ENCODE data around the gene C1orf116.

C1orf116 gene

DNA sequence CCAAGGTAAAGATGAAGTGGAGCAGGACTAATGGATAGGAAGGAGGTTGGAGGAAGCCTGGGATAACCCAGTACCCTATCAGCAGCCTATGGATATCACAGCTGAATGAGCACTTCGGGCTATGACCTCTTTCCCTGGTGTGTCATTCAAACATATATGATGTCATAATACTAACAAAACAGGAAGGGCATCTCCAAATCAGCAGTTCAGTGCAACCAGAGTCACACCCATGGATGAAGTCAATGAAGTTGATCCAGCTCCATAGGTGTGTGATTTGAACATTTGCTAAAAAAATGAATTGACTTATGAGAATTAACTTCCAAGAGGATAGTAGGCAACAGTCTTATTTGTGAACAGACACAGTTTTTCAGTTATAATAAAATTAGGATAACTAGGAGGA lies 1.7 kb upstream of the C1orf116 start:
- no peak for DNase-seq

DNA sequence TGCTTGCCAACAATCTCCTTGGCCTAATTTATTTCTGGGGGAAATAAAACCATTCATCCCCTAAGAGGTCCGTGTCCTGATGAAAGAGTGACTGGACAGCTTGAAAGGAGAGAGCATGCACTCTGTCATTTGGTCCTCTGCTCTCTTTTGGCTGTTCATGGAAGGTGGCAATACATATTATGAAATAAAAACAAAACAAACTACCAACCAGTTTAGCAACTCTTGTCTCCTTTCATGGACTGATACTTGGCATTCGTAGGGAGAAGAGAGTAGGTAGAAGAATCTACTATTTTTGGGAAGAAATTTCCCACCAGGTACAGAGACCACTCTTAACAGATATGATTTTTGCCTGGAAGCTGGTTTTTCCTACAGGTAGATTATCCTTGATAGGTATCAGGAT lies 746 bp upstream of the C1orf116 start:
- no peak for DNase-seq

DNA sequence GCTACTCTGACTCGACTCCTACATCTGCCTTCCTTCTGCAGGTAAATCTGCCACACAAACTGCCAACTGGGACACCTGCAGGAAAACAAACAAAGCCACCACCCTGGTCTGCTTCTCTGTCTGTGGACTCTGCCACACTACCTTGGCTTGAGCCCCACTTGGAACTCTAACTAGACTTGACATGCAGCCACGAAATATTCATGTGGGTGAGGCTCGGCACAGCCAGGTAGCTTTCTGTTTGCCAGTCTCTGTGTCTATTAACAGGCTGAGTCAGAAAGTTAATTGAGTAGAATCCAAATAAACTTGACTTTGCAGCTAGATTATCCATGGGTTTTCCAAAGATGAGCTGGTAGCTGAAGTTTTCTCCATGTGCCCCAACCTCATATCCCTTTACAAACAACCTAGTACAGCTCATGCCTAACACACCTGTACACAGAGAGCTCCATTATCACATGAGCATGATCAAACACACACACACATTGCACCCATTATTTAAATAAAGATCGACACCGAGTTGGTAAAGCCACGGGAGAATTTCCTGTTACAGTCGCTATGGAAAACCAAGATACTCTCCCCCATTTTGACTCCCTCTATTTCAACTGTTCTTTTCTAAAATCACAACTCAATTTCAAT lies 808 bp downstream of the C1orf116 start:
- no peak for DNase-seq

DNA sequence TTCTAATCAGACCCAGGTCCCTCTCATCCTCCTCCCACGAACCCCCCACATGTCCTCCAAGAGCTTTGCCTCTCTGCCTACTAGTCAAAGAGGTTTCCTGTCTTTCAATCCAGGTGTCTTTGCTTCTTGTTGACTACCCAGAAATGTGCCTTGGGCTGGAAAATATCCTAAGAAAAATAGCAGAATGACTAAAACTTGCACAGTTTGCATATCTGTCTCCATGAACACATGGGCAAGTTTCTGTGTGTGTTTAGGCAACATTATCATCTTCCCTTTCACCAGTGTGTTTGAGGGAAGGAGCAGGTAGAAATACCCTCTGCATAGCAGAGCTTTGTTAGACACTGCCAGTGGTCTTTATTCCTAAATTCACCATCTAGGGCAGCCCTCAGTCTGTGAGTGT lies 1.5 kb downstream of the C1orf116 start:
- DNase-seq, result no peak

DNA sequence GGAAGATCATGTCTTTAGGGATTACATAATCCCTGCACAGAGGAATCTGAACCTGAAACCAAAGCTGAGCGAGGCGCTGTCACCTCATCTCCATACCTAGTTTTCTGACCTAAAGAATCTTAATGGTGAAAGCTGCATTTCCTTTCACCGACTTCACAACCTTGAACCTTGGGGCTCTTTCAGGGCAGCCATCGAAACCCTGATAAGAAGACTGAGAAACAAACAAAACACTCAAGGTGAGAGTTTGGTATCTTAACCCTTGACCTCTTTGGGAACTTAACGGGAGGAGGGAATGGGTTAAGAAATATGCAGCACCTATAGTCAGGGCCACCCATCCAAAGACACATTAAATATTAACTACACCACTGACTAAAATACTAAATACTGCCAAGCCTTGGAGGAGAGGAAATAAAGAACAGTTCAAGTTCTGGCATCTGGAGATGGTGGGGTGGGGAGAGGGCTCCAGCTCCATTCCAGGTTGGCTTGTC lies 2.0 kb downstream of the C1orf116 start:
- no peak for DNase-seq

DNA sequence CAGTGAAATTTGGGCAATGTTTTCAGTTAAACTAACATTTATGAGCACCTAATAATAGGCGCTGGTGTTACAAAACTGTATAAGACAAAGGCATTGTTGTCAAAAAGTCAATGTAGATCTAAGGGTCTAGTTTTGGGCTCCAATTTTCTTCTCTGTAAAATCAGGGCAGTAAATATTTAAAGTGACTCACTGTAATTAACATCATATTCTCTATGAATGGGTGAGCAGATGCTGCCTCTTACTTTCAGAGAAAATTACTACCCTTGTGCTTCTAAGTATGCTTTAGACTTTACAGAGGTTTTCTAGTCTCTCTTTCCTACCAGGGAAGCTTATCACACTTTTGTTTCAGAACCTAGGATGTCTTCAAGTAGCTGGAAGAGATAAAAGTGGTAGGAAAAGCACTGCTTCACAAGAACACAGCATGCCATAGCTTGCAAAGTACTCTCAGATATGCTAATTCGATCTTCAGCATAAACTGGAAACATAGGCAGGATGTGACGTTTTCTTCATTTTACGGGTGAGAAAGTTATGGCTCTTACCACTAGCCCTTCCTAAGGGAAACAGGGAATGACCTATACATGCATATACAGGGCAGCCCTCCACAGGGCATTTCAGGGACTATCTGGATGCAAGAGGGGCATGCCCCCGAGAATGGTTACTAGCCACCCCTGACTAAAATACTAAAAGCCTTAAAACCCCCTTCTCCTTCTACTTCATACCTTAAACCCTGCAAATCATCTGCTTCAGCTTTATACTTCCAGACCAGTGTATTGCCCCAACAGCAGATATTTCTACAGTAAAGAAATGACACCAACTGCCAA lies 2.6 kb downstream of the C1orf116 start:
- no peak for DNase-seq

DNA sequence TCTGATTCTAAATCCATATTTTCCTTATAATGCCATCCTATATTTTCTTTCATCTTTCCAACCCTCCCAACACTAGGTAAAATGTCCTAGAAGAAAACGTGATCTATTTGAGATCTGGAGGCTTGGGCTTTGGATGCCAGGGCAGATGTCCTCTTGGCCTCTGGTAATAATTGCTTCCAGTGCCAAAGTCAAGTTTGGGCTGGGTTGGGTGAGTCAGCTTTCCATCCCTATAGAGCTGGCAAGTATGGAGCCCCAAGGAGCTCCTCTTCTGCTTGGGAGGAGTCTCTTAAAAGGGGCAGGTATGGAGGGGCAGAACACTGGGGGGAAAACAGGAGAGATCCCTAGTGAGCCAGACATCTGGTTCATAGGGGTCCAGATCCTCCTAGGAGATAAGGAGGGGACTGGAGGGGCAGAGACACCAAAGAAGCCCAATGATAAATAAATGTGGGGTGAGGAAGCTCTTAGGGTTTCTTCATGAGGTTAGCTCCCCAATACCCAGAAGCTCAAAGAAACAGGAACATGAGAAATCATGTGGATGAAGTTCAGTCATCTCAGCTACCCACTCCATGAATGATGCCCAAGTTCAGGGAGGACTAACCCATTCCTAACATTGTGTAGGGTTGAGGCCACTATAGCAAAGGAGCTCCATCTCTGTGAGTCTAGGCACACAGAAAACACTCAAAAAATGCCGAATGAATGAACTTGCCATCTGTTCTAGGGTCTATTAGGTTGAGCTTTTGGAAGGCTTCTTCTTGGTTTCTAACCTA lies 3.5 kb downstream of the C1orf116 start:
- no peak for DNase-seq

DNA sequence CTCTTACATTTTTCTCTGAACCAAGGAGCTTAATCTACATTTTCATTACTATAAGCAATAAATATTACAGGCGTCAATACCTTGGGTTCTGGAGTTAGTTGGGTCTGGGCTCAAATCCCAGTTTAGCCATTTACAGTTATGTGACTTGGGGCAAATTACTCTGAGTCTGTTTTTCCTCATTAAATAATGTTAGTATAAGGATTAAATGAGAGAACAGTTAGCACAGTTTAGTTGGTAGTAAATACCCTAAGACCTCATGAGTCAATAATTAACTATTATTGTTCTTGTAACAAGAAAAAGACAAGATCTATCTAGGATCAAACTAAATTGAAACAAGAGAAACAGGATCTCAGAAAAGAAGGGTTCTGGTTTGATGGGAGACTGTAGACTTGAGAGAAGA lies 4.6 kb downstream of the C1orf116 start:
- DNase-seq, result no peak

DNA sequence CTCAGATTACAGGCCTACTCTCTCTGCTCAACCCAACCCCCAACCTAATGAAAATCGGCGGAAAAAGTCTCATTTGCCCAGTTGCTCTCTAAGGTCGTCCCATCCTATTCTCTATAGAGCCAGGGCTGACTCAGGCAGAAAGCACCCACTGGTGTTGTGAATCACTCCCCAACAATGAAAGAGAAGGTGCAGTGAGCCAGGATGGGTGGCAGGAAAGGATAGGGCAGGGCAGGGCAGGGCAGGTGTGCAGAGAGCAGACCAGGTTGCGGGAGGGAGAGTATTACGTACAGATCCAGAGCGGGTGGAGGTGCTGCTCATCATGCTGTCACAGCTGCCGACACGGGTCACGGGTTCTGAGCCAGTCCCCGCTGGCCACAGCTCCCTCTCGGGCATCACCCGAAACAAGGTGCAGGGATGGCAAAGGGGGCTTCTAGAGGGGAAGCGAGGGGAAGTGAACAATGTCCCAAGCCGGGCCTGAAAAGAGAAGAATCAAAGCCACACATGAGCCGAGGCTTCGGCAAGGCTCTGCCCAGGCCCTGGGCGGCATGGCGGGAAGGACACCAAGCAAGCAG lies 5.3 kb downstream of the C1orf116 start:
- DNase-seq, result peak; percentile 32

DNA sequence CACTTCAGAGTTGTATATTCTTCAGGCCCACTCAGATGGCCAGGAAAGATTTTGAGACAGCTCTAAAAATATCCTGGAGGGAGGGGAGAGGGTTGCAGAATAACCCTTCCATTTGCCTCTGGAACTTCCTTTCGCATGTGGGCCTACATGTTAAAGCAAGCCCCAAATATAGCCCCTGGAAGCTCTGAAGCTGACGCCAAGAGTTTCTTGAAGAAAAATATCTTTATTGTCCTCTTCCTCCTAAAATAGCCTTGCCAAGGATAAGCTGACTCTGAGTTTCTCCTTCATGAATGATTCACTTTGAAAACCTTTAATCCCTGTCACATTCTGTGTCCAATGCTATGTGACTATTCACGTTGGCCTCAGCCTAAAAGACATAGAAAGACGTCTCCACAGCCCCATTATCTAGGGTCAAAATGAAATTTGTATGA lies 6.4 kb downstream of the C1orf116 start:
- peak; percentile 26 for DNase-seq

DNA sequence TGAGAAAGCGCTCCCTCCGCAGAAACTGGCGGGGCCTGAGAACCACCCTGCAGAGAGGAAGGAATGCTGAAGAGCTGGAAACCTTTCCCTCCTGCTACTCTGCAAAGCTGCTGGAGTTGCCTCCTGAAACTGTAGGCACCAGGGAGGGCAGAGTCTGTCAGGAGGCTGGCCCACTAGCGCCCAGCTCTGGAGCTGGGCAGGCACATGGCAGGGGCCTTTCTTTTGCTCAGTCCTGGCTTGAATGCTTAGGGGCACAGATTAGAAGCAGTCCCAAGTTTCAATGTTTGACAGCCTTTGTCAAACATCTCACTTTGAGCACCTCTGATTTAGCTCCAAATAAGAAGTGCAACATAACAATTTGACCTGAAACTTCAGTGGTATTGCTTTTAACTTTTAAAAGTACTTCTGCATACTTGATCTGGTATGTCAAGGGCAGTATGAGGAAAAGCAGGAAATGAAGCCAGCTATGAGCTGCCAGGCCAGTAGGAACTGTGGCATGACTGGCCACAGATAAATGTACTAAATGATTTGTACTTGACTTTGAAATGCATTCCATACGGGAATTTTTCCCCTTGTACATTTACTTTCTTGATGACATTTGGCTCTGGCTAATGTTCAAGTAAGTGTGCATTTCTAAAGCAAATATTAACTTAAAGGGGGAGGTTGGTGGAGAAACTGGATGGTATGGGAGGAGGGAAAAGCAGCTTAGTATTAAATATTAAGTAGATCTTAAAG lies 7.2 kb downstream of the C1orf116 start:
- peak; percentile 56 for DNase-seq

DNA sequence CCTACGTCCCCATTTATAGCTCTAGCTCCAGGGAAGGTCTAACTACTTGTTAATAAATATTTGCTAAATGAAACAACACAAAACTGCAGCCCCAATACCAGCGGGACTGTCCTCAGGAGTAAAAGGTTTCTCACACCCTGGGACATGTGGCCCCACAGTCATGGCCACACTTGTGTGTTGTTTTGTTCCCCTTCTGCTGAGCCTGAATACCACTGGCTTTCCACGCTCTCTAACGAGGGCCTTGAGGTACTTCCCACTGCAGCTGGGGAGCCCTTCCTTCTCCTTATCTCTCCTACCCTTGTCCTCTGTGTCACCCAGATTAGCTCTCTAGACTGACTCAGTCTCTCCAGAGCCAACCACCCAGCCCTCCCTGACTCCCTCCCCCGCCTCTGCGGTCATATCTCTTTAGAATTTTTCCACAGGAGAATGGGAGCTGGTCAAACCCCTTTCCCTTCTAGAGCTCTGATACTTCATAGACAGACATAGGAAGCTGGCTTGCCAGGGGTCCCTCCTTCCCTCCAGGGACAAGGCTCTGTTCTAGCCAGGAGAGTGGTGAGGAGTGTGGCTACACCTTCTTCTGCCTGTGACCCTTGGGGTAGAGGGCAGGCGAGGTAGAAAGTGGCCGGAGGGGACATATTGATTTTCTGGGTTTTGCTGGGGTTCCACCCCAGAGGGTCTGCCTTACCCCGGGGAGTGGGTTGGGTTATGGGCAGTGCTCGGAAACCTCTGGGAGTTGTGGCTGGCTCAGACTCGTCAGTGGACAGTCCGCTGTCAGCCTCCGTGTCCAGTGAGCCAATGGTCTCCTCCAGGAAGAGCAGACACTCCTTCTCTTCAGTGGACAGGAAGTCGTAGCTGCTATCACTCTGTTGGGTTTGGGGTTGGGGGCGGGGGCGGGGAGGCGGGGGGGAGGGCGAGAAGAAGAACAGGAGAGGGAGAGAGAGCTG lies 8.1 kb downstream of the C1orf116 start:
- DNase-seq, result no peak

DNA sequence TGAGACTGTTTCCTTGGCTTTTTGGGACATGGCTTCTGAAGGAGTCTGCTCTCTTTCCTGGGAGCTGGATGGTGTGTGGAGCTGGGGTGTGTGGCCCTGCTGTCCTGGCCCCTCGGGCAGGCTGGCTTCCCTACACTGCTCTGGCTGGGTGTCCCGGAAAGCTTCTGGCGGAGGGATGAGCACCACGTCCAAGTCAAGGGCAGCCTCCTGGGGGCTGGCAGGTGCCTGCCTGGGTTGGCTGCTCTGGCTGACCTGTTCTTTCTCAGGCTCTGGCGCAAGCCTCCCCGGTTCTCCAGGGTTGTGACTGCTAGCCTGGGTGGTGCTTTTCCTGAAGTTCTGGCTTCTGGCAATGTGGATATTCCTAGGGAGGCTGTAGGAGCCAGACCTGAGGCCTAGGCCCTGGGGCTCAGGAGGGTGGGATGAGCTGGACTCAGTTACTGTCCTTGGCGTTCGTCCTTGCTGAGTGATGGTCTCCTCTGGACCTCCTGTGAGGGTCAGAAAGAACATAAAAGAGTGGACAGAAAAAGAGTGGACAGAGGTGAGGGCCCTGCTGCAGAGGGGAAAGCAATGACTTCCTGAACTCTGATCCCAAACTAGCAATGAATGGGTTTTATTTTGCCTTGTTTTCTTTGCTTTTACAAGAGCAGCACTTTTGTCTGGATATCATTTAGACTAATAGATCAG lies 9.4 kb downstream of the C1orf116 start:
- DNase-seq, result no peak

DNA sequence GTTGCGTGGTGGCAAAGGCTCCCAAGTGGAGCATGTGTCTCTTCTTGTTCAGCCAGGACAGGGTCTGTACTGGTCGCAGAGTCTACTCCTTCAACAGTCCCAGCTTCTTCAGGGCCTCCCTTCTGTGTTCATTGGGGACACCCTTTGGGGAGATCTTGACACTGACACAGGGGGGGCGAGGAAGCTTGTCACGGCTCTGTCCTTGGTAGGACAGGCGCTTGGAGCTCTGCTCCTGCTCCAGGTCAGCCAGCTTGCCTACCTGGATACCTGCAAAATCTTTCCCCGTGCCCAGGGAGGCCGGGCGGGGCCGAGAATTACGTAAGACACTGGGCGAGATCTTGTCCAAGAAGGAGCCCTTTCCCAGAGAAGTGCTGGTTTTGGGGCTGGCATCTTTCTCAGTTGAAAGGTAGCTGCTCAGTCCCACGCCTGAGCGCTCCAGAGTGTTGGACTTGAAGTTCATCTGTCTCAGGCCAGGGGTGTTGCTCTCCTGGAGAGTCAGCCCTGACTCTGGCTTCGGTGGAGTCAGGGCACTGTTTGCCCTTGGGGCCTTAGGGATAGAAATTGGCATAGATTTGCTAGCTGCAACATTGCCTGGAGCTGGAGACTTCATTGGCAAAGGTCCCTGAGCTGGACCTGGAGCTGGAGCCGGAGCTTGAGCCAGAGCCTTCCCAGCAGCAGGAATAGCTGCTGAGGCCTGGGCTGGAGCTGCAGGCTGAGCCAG lies 10.5 kb downstream of the C1orf116 start:
- no peak for DNase-seq

DNA sequence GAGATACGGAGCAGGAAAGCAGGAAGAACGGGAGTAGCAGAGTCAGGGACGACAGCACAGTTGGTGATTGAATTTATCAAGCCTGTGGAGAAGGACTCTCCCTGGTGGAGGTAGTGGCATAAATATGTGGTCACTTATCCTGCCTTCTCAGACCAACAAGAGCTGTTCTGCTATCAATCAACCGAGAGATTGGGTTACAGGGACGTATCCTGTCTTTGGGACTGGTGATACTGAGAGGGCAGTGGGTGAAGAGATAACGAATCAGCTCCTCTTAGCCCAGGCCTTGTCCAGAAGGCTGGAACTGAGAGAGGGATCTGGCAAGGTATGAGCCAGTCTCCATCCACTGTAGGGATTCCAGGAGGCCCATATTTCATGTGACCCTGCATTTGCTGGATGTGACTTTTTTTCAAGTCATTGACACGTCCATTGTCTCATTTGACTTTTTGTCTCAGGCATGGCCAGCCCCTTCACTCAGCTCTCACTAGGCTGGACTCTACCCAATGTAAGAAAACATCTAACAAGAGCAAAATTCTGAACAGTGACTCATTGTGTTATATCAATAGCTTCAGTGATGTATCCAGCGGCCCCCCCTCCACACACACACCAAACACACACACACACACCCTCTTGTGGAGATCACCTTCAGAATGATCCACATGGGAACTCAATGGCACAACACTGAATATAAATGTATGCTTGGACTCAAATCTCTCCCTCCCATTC lies 11.3 kb downstream of the C1orf116 start:
- DNase-seq, result peak; percentile 46

DNA sequence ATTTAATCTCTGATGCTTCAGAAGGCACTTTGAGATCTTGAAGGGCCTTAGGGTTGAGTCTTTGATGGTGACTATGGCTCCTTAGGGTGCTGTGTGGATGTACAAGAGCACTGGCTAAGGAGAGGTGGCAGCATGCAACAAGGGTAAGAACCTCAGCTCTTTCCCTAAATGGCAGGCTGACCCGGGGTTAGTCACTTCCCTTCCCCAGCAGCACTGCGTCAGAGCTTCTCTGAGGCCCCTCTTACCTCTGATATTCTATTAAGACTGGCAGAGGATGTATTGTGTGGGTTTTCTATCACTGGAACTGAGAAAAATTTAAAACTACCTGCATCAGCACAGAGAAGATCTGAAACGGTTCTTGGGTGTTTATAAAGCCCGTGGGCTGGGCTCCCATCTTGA lies 11.8 kb downstream of the C1orf116 start:
- no peak for DNase-seq

DNA sequence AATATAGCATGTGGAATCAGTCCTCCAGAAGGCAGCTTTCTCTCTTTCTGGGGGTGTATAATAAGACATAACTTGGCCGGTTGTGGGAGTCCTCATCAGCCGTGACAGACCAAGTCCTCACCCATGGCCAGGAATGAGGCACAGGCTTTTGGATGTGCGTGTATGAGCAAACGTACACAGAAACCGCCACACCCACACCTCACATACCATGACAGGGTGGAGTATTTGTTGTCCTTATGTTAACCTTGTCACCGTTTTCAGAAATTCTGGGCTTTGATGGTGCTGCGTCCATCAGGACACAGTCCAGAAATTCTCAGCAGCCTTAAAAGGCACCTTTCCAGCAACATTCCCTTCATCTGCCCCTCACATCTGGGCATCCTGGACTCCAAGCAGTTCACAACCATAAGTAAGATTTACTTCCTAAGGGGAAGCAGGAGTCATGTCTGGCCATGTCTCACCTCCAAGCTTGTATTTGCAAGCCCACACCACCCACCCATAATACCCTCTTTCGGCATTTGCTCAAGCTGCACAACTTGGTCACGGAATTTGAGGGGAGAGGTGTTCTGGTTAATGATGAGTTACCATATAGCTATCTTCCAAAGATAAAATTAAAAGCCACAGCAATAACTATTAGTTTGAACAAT lies 12.4 kb downstream of the C1orf116 start:
- no peak for DNase-seq

DNA sequence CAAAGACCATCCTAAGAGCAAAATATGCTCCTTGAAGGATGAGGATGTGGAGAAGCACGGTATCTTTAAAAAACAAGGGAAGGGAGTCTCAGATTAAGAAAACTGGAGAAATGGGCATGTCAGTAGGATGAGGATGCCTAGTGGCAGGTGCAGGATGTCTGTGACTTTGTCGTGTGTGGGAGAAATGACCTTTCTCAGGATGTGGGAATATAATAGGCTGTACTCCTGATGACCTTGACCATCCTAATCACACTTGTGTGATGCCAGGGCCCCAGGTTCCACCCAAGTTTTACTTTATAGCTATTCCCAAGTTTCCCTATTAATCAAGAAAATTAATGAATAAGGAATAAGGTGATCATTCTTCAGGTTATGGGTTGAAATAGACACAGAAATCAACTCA lies 12.9 kb downstream of the C1orf116 start:
- DNase-seq, result no peak

DNA sequence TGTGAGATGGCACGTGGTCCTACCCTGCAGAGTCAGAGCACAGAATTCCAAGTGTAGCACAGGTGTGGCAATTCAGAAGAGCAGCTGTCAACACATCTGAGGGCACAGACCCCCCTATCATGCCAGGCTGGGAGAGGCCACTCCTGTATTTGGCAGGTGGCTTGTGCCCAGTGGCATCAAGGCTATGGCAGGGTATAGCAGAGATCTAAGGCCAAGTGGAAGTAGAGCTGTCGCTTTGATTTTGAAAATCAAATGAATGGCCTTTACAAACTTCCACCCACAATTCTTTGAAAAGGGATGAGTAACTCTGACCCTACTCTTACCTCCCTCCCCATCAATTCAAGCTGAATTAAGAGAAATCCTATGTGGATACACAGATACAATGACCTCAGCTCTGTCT lies 13.4 kb downstream of the C1orf116 start:
- DNase-seq, result no peak

Measured in fibroblast of skin of right quadriceps (primary cell).